Measurements from ENCODE around the gene NRXN2. TPM values are rescaled to one million over a fixed set of nuclear protein-coding genes. Genes with fewer than 3 reads are reported as not detected.
A peak's percentile ranks its signal among the peaks of the same experiment; 100 is the strongest.

NRXN2 gene
- total and polyA plus RNA-seq, 10 of the 15 experiments (the other 5 are each of a cell fraction or from before 2014, with no cell fraction given), result 0.03 to 1.4 (median 0.23) TPM

- TF ChIP-seq E4F1 (IDR thresholded peaks at IDR 0.05; ENCODE audit: borderline replicate concordance, partially characterized antibody), result no peak
Observed at GRCh38 chr11:64660205-64660604, 62.8 kb downstream of the NRXN2 start (continued).

GRCh38 chr11:64659417-64660144 lies 63.4 kb downstream of the NRXN2 start:
- DNase-seq (ENCODE audit: low read depth, low spot score), result no peak
- Histone ChIP-seq H3K9me3 (replicated peaks; ENCODE audit: control insufficient read depth, insufficient read depth, low read length) (no peaks in the 10 kb centered on the region), H4K20me1 (ENCODE audit: control insufficient read depth, insufficient read depth) (no peaks in the 10 kb centered on the region), H2AFZ (ENCODE audit: control insufficient read depth, low read depth, low read length) (no peak overlapping the region), H3K9ac (ENCODE audit: control insufficient read depth, insufficient read depth, low read length) (no peak overlapping the region), H3K36me3 (ENCODE audit: control insufficient read depth in 2 of 2, insufficient read depth in 2 of 2, low read length in 1 of 2) (no peaks in the 10 kb centered on the region), H3K4me3 (no peak overlapping the region), H3K79me2 (ENCODE audit: control insufficient read depth, insufficient read depth, low read length) (no peaks in the 10 kb centered on the region), H3K4me2 (ENCODE audit: control insufficient read depth, insufficient read depth) (no peak overlapping the region), H3K4me1 (ENCODE audit: control insufficient read depth, insufficient read depth, low read length) (peaks cover 9% of the 10 kb centered on the region), H3K27ac (ENCODE audit: control insufficient read depth, insufficient read depth) (no peak overlapping the region), H3K27me3 (replicated peaks in 1 of 2; ENCODE audit: control insufficient read depth in 2 of 2, insufficient read depth in 2 of 2, low read length in 1 of 2) (no peaks in the 10 kb centered on the region)
- intact Hi-C loops (cut with micrococcal nuclease; ENCODE audit: unreplicated experiment) (no loop called here), in situ Hi-C loops (cut with MboI) (no loop called here)
- no TSS peak for BruUV-seq (replicated peaks)
- no peak for FAIRE-seq
- peak; percentile 30; the same call in 1 of the 3 replicates for ATAC-seq
- WGBS (ENCODE audit: insufficient coverage, insufficient replicate concordance, low lambda C conversion rate, missing lambda C conversion rate), result 30% methylated on average over 9 of the region's 9 CpGs
- TF ChIP-seq BCL3 (IDR thresholded peaks at IDR 0.05; ENCODE audit: borderline replicate concordance, insufficient read depth, low read depth, low read length, poor library complexity, severe bottlenecking) (peak; percentile 8), KLF5 (IDR thresholded peaks at IDR 0.05; ENCODE audit: partially characterized antibody) (no peak)
- RAD21 ChIA-PET (ENCODE audit: unreplicated experiment), result interaction anchor here (0.8 to 1.4 kb wide), 4 partner anchors 13 to 30 kb away, joined by 3 to 4 read pairs (median 3); no protein-coding TSS in a partner anchor
- CTCF ChIA-PET, result interaction anchor here (0.8 to 4.6 kb wide), 8 partner anchors 8 to 45 kb away, joined by 3 to 21 read pairs (median 4); no protein-coding TSS in a partner anchor
- POLR2A ChIA-PET, result no interaction called here
- SMC1A ChIA-PET (ENCODE audit: uncharacterized antibody, unreplicated experiment), result interaction anchor here (1.2 kb wide), 1 partner anchor 15 kb away, joined by 3 read pairs; no protein-coding TSS in a partner anchor
